Measurements from ENCODE around the gene ARFGAP1. TPM values are rescaled to one million over a fixed set of nuclear protein-coding genes. Genes with fewer than 3 reads are reported as not detected.

Gene ARFGAP1
- total and polyA plus RNA-seq, 2 experiments from 2014 or later, result 41.5 to 95.5 TPM

DNA sequence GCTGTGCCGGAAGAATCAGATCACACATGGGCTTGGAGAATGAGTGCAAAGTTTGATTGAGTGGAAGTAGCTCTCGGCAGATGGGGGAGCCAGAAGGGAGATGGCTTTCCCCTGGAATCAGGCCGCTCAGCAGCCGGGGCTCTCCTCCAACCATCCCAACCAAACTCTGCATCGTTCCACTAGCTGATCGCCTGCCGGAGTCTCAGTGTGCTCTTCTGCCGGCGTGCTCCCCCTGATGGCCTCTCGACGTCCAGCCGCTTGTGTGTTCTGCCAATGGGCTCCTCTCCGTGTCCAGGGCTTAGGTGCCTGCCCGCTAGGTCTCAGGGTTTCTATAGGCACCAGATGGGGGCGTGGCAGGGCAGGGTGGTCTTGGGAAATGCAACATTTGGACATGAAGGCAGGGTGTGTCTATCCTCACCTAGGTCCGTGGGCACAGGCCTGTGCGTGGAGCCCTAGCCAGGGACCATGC lies 41.8 kb upstream of the ARFGAP1 start (continued):
- TF ChIP-seq, protein P1, sequence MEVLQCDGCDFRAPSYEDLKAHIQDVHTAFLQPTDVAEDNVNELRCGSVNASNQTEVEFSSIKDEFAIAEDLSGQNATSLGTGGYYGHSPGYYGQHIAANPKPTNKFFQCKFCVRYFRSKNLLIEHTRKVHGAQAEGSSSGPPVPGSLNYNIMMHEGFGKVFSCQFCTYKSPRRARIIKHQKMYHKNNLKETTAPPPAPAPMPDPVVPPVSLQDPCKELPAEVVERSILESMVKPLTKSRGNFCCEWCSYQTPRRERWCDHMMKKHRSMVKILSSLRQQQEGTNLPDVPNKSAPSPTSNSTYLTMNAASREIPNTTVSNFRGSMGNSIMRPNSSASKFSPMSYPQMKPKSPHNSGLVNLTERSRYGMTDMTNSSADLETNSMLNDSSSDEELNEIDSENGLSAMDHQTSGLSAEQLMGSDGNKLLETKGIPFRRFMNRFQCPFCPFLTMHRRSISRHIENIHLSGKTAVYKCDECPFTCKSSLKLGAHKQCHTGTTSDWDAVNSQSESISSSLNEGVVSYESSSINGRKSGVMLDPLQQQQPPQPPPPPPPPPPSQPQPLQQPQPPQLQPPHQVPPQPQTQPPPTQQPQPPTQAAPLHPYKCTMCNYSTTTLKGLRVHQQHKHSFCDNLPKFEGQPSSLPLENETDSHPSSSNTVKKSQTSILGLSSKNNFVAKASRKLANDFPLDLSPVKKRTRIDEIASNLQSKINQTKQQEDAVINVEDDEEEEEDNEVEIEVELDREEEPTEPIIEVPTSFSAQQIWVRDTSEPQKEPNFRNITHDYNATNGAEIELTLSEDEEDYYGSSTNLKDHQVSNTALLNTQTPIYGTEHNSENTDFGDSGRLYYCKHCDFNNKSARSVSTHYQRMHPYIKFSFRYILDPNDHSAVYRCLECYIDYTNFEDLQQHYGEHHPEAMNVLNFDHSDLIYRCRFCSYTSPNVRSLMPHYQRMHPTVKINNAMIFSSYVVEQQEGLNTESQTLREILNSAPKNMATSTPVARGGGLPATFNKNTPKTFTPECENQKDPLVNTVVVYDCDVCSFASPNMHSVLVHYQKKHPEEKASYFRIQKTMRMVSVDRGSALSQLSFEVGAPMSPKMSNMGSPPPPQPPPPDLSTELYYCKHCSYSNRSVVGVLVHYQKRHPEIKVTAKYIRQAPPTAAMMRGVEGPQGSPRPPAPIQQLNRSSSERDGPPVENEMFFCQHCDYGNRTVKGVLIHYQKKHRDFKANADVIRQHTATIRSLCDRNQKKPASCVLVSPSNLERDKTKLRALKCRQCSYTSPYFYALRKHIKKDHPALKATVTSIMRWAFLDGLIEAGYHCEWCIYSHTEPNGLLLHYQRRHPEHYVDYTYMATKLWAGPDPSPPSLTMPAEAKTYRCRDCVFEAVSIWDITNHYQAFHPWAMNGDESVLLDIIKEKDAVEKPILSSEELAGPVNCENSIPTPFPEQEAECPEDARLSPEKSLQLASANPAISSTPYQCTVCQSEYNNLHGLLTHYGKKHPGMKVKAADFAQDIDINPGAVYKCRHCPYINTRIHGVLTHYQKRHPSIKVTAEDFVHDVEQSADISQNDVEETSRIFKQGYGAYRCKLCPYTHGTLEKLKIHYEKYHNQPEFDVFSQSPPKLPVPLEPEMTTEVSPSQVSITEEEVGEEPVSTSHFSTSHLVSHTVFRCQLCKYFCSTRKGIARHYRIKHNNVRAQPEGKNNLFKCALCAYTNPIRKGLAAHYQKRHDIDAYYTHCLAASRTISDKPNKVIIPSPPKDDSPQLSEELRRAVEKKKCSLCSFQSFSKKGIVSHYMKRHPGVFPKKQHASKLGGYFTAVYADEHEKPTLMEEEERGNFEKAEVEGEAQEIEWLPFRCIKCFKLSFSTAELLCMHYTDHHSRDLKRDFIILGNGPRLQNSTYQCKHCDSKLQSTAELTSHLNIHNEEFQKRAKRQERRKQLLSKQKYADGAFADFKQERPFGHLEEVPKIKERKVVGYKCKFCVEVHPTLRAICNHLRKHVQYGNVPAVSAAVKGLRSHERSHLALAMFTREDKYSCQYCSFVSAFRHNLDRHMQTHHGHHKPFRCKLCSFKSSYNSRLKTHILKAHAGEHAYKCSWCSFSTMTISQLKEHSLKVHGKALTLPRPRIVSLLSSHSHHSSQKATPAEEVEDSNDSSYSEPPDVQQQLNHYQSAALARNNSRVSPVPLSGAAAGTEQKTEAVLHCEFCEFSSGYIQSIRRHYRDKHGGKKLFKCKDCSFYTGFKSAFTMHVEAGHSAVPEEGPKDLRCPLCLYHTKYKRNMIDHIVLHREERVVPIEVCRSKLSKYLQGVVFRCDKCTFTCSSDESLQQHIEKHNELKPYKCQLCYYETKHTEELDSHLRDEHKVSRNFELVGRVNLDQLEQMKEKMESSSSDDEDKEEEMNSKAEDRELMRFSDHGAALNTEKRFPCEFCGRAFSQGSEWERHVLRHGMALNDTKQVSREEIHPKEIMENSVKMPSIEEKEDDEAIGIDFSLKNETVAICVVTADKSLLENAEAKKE (CRISPR knock-in tag; IDR thresholded peaks at IDR 0.05), result no peak

DNA sequence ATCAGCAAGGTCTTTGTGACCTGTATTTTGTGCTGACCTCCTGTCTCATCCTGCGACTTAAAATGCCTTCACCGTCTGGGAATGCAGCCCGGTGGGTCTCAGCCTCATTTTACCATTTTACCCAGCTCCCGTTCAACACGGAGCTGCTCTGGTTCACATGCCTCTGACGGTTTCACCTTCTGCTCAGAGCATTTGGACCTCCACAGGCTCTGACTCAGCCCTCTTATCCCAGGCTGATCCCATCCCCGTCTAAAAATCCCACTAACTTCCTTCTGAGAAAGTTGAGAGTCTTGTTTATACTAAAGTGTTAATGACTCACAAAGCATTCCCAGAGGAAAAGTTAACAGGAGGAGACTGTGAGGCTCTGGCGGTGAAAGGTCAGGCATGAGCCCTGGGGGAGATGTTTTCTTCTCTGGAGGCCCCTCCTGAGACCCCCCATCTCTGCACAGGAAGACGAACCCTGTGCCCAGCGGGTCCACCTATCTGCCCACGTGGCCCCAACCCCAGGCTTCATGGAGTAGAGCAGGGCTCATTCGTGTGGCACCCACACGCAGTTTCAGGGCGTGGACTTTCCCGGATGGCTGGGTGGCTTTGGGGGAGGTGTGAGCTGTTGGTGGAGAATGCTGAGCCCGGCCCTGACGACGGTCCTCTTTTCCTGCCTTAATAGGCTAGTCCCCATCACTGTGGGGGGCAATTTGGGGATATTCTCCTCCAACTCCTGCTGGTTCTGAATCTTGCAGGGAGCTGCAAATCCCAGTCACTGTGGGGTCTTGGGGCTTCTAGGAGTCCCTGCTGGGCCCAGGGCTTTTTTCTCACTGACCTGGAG lies 40.2 kb upstream of the ARFGAP1 start:
- H3K36me3 Mint-ChIP-seq (ENCODE audit: low read depth), result no peaks in the 10 kb centered on the region
- Histone ChIP-seq H3K36me3 (ENCODE audit: insufficient read depth) (no peaks in the 10 kb centered on the region), H3F3A (replicated peaks; ENCODE audit: low read depth) (peaks cover 7% of the 10 kb centered on the region; the same call in 1 of the 2 replicates), H3K9me2 (ENCODE audit: insufficient read depth) (no peaks in the 10 kb centered on the region), H3K4me1 (ENCODE audit: insufficient read depth) (peaks cover 36% of the 10 kb centered on the region), H2AFZ (no peak overlapping the region), H3K27me3 (ENCODE audit: insufficient read depth) (0 out of 2 replicates have a peak, but pooled peaks cover 3% of the 10 kb centered on the region), H3K27ac (ENCODE audit: low read depth) (no peak overlapping the region), H4K20me1 (replicated peaks; ENCODE audit: insufficient read depth) (no peaks in the 10 kb centered on the region), H3K4me2 (no peak overlapping the region), H3K4me3 (no peak overlapping the region), H3K79me2 (replicated peaks; ENCODE audit: insufficient read depth) (no peaks in the 10 kb centered on the region)
- no peak for ATAC-seq
- H3K4me3 Mint-ChIP-seq, result no peak overlapping the region
- H3K27ac Mint-ChIP-seq, result no peak overlapping the region
- no peak for DNase-seq (ENCODE audit: low spot score)
- H3K27me3 Mint-ChIP-seq (ENCODE audit: insufficient read depth, low read depth, poor library complexity), result peaks cover 25% of the 10 kb centered on the region
- peaks cover 46% of the 10 kb centered on the region for H3K4me1 Mint-ChIP-seq
- H3K9me3 Mint-ChIP-seq, result no peaks in the 10 kb centered on the region; the same call in 2 of the 3 replicates
- no peak for TF ChIP-seq NANOG (IDR thresholded peaks at IDR 0.05; ENCODE audit: borderline replicate concordance)
- no peak for TF ChIP-seq ZNF114 (CRISPR knock-in tag; IDR thresholded peaks at IDR 0.05)
- TF ChIP-seq STAT1 (IDR thresholded peaks at IDR 0.05; ENCODE audit: unreplicated experiment), result no peak
- TF ChIP-seq EZH2 (IDR thresholded peaks at IDR 0.05; ENCODE audit: low read depth, unreplicated experiment), result no peak
- no peak for TF ChIP-seq EZH2phosphoT487 (IDR thresholded peaks at IDR 0.05; ENCODE audit: unreplicated experiment)
- TF ChIP-seq JUNB (IDR thresholded peaks at IDR 0.05; ENCODE audit: unreplicated experiment), result no peak
- TF ChIP-seq, protein P1 (CRISPR knock-in tag; IDR thresholded peaks at IDR 0.05), result no peak
